GM08714 (cell line): ENCODE measurements around the gene GPR162.
A peak's percentile ranks its signal among the peaks of the same experiment; 100 is the strongest.

ENCODE experiments used
- H3K4me3 ChIP-seq: fragments of 200-500 bp; sonication (Bioruptor generic); 2 replicates; pipeline ENCODE4 v1.5.1; 2014; ENCODE audit warnings: mild to moderate bottlenecking, low read length, inconsistent platforms
- ZNF274 ChIP-seq: IDR thresholded peaks from 2 replicates; pipeline ENCODE4 v1.6.1; 2012; ENCODE audit warnings: mild to moderate bottlenecking, low read depth, low read length

GPR162 gene

DNA sequence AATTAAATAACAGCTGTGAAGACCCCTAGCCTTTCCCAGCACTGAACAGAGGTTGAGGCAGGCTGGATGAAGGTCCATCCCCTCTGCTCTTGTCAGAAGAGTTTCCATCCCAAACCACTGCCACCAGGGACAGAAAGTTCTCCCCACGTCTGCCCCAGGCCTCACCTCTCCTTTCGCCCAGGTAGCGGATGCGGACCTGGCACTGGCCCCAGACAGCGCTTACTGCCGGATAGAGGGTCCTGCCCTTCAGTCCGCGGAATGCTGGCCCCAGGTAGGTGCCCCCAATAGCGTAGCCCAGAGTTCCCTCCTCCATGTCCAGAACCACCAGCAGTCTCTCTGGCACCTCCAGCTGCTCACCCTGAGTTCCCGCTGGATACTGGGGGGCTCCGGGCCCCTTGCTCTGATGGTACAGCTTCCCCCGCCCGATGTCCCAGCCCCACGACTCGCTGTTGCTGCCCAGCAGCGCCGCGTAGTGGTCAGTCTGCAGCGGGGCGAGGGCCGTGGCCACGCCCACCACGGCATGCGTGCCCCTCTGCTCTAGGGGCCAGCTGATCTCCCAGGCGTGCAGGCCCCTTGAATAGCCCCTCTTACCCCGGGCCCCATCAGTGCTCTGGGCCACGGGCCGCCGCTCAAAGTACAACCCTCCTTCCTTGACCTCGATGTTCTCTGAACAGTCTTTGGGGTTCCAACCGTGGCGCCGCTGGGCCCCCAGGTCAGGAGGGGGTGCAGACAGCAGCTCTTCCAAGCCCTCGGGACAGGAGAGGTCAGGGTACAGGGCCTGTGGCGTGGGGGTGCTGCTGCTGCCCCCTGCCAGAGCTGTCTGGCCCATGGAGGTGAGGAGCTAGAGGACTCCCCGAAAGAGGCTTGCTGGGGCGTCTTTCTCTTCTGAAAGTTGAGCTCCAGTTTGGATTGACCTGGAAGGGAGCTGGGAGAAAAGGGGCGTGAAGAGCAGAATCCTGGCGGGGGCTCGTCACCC is 50.7 kb downstream of the GPR162 start:
- peak overlapping the region; percentile 64 for H3K4me3 ChIP-seq
- no peak for TF ChIP-seq ZNF274

DNA sequence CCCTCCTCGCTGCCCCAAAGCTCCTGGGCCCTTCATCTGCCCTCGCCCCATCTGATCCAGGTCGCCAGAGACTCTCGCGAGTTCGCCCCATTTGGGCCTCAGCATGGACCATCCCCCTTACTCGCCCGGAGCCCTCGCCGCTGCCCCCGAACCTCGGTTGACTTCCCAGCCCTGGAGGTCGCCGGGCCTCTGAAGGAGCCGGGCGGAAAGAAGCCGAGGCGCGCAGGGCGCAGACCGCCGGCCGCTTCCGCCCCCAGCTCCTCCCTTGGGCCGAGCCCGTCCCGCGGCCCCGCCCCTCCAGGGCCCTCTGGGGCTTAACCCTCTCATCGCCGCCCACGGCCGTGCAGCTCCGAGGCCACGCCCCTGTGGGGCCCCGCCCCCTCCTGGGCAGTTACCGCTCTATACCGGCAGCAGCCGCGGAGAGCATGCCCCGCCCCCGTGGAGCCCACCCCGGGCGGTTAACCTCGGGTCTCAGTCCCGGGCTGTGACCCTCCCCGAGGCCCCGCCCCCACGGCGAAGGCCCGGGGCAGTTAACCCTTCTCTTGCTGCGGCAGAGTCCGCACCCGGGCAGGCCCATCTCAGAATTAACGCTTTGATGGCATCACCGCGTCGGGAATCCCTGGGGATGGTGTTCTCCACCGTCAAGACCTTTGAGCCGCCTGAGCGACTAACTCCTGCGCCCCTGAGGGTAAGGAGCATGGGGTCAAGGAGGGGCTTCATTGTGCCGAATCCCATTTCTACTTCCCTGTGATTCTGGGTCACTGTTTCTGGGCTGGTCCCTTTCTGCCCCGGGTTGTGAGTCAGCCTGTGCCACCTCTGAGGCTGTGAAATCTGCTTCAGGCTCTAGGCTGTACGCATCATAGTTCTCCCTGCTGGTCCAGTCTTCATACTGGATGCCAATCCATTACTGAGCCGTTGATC is 51.7 kb downstream of the GPR162 start, which contains the start of gene SPSB2:
TSS of gene SPSB2 (minus strand) at position 210 of the 921 bp plus-strand sequence. CDS start 402 bp downstream, outside the sequence.
- peak within 1 kb of the TSS; percentile 69 for H3K4me3 ChIP-seq
- TF ChIP-seq ZNF274, result no peak

DNA sequence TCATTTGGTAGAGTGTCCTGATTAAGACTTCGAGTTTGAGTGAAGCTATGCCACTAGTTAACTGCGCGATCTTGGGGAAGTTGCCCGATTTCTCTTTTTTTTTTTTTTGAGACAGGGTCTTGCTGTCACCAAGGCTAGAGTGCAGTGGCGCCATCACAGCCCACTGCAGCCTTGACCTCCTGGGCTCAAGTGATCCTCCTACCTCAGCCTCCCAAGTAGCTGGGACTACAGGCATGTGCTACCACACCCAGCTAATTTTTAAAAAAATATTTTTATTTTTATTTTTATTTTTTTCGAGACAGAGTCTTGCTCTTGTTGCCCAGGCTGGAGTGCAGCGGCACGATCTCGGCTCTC is 52.4 kb downstream of the GPR162 start:
- peak overlapping the region; percentile 69; the same call in 1 of the 2 replicates for H3K4me3 ChIP-seq
